Measurements from ENCODE around the gene ENAH. TPM values are rescaled to one million over a fixed set of nuclear protein-coding genes. Genes with fewer than 3 reads are reported as not detected.
"Not testable (repeated sequence)": the region's sequence is repeated elsewhere in the genome, so short reads cannot be mapped to it uniquely, and the experiment has no call there.

Gene ENAH
- polyA plus RNA-seq, 1 donor from 2014 or later, result 0.04 TPM

DNA sequence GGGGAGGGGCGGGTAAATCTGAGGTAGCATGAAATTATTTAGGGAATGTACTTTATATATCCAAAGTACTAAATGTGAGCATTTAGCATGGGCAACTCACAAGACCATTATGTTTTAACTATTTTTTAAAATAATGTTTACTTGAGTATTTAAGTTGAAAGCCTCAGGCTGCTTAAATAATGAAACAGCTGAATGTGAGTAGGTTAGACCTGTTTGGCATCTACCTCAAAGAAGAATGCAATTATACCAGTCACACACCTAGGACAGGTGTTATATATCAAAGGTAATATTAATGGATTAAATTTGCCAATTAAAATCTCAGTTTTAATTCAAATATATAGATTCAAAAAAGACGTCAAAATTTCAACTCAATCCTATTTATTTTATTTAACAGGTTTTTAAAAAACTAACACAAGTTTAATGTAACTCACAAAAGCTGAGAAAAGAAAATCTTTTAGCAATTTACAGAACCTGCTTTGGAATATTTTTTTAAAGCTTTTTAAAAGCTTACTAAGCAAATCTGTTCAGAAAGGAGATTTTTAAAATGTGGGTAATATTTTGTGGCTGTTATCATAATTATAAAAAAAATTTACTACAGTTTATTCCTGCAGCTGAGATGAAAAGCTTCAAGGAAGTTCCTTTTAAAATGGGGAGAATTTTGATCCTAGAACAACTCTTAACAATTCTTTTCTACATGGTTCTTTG lies 120.5 kb downstream of the ENAH start:
- Mint-ChIP-seq H3K27me3 (peaks cover 5% of the 10 kb centered on the region), H3K4me3 (no peak overlapping the region), H3K27ac (no peak overlapping the region), H3K4me1 (no peaks in the 10 kb centered on the region), H3K36me3 (no peaks in the 10 kb centered on the region), H3K9me3 (no peaks in the 10 kb centered on the region)

DNA sequence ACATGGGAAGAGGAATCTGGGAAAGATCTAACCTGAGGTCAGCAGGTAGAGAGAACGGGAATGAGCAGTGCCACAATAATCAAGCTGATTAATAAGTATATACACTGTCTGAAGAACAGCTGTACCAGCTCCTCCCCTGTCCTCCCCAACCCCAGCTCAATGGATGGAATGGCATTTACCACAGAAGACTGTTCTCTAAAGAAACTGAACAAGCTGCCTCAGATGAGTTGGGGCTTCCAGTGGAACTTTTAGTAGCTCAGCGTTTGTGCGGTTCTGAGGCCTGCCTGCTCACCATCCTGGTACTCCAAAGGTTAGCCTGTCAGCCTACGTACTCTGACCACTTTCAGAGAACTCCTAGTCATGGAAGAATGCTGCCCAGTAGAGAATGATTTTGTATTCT lies 123.2 kb downstream of the ENAH start:
- Mint-ChIP-seq H3K27ac (no peak overlapping the region), H3K4me1 (no peaks in the 10 kb centered on the region), H3K27me3 (peaks cover 1% of the 10 kb centered on the region), H3K36me3 (no peaks in the 10 kb centered on the region), H3K4me3 (no peak overlapping the region), H3K9me3 (no peaks in the 10 kb centered on the region)

DNA sequence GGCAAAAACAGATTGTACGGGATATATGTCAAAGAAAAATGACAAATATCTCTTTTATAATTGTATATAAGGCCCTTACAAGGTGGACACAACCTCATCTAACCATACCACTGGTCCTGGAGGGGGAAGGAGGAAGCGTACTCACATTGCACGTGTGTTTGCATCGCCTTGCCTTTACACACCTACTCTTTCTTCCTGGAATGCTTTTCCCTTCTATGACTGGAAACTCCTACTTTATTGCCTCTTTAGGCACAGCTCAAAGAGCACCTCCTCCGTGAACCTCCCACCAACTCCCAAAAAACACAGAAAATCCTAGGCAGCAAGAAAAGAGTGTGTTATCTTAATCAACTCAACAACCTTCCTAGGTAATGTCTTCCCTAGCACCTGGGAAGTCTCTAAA lies 125.3 kb downstream of the ENAH start:
- Mint-ChIP-seq H3K27me3 (peaks cover 4% of the 10 kb centered on the region), H3K9me3 (no peaks in the 10 kb centered on the region), H3K36me3 (no peaks in the 10 kb centered on the region), H3K27ac (no peak overlapping the region), H3K4me3 (no peak overlapping the region), H3K4me1 (no peaks in the 10 kb centered on the region)

DNA sequence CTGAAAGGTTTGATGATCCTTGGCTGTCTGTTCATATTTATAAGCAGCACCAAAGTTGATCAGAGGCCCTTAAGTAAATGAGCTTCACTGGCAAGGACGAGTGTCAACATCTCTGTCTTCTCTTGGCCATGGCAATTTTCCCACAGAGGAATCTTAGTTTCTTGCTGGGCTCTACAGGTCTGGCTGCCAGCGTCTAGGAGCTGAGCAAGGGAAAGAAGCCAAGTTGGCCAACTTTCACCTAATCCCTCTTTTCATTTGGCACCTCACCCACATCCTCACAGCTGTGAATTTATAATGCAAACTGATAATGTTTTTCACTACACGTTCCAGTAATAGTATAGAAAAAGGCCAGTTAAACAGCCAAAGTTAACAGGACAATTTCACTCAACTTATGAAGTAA lies 126.0 kb downstream of the ENAH start:
- H3K9me3 Mint-ChIP-seq, result no peaks in the 10 kb centered on the region
- peaks cover 4% of the 10 kb centered on the region for H3K27me3 Mint-ChIP-seq
- H3K27ac Mint-ChIP-seq, result no peak overlapping the region
- H3K36me3 Mint-ChIP-seq, result no peaks in the 10 kb centered on the region
- no peak overlapping the region for H3K4me3 Mint-ChIP-seq
- no peaks in the 10 kb centered on the region for H3K4me1 Mint-ChIP-seq

DNA sequence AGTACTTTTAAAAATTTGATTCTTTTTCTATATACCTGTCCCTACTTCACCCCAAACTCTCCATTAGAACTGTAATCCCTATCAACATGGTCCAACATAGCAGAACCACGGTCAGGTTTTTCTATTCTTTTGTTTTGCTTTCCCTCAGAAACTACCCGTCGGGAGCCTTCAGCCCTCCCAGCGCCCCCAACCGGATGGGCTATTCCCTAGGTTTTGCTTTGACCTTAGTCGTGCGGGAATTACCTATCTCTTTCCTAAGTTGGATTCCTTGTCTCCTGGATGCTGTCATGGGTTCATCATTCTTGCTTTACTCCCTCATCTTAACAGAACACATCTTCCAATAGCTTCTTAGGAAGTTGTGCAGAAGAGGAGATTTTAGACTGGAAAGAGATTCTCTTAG lies 127.5 kb downstream of the ENAH start:
- H3K4me3 Mint-ChIP-seq, result no peak overlapping the region
- no peak overlapping the region for H3K27ac Mint-ChIP-seq

DNA sequence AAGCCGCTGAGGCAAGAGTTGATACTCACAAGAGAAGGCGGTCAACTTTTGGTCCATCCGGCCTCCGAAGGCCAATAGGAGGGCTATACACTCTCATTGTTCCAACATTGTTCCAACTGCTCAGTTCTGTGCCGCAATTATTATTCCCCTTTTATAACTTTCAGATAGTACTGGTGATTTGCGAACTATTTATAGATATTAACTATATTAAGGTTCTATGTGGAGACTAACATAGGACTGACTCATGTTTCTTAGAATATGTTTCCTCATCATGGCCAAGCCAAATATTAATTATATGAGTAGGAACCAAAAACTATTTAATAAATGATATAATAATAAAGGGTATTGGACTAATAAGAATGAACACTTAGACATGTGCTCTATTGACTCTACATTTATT lies 128.4 kb downstream of the ENAH start:
- no peak overlapping the region for H3K4me3 Mint-ChIP-seq
- H3K9me3 Mint-ChIP-seq, result no peaks in the 10 kb centered on the region
- no peak overlapping the region for H3K27ac Mint-ChIP-seq
- no peaks in the 10 kb centered on the region for H3K36me3 Mint-ChIP-seq
- H3K27me3 Mint-ChIP-seq, result peaks cover 3% of the 10 kb centered on the region
- H3K4me1 Mint-ChIP-seq, result no peaks in the 10 kb centered on the region

More for the DNA sequence above, 127.5 kb downstream of the ENAH start:
- H3K27me3 Mint-ChIP-seq, result peaks cover 3% of the 10 kb centered on the region
- H3K4me1 Mint-ChIP-seq, result no peaks in the 10 kb centered on the region
- H3K36me3 Mint-ChIP-seq, result no peaks in the 10 kb centered on the region
- no peaks in the 10 kb centered on the region for H3K9me3 Mint-ChIP-seq

DNA sequence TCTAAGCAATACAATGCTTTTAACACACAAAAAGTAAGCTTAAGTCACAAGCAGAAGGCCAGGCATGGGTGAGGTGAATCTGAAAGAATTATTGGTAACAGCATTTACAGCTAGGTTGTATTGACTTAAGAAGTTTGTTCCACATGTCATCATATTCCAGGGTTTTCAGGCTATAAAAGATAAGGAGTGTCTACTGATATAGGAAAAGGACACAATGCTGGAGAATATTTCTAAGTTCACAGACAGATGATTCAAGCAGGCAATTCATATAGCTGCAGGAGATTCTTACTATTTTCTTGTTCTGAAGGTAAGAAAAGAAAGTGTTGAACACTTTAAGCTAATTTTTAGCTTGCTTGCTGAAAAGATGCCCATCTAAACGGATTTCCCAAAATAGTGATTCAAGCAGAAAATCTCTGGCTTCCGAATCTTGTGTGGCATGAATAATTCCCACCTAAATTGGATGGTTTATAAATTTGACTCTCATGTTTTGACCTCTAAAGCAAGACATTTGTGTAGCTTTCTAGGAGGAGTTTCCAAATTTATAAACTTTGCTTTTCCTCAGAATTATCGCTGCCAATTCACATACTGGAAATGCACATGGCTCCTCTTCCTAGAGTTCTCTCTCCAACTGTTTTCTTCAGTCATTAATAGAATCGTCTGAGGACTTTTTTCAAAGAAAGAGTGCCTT lies 129.5 kb downstream of the ENAH start:
- Mint-ChIP-seq H3K4me1 (no peaks in the 10 kb centered on the region), H3K27ac (no peak overlapping the region), H3K9me3 (no peaks in the 10 kb centered on the region), H3K27me3 (peaks cover 3% of the 10 kb centered on the region), H3K36me3 (peaks cover 2% of the 10 kb centered on the region), H3K4me3 (no peak overlapping the region)

DNA sequence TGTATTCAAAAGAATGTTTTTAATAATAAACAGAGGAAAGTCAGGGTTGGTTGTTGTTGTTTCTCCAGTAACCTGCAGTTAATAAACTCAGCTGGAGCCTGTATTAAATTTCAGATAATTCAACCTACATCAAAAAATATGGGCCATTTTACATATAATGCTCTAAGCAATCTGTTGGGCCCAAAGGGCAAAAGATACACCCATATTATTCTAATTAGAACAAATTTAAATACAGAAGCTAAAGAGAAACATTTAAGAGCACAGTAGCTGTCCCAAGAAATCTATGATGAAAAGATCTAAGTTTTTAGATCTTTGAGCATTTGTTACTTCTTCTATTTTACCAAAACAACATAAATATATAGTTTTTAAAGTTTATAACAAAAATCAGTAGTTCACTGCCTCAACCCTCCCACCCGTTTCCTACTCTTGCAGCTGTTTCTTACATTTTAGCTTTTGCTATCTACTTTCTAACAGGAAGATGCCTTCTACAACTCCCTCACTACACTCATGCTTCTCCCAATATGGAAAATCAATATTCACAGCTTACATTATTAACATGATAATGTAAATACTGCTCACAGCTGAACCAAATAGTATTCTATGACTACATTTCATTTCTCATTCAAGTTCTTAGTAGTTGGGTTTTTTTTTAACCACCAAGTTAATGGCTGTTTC lies 130.2 kb downstream of the ENAH start:
- no peak overlapping the region for H3K27ac Mint-ChIP-seq
- H3K27me3 Mint-ChIP-seq, result peaks cover 3% of the 10 kb centered on the region
- peaks cover 2% of the 10 kb centered on the region for H3K36me3 Mint-ChIP-seq
- H3K4me1 Mint-ChIP-seq, result no peaks in the 10 kb centered on the region
- H3K4me3 Mint-ChIP-seq, result no peak overlapping the region
- H3K9me3 Mint-ChIP-seq, result no peaks in the 10 kb centered on the region

DNA sequence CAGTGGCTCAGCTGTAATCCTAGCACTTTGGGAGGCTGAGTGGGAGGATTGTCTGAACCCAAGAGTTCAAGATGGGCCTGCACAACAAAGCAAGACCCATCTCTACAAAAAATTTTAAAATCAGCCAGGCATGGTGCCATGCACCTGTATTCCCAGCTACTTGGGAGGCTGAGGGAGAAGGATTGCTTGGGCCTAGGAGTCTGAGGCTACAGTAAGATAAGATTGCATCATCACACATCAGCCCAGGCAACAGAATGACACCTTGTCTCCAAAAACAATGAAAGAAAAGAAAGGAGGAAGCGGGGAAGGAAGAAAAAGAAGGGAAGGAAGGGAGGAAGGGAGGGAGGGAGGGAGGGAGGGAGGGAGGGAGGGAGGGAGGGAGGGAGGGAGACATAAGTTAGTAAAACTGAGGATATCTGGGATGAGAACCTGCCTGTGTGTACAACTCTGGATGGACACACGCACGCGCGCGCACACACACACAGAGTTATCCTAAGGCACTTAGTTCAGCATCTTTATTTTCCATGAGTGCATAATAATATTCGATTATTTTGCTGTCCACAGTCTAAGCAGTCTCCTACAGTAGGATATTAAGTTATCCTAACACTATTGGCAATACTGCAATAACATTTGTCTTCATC lies 132.2 kb downstream of the ENAH start:
- no peak overlapping the region for H3K27ac Mint-ChIP-seq
- peaks cover 3% of the 10 kb centered on the region for H3K27me3 Mint-ChIP-seq
- no peak overlapping the region for H3K4me3 Mint-ChIP-seq
- no peaks in the 10 kb centered on the region for H3K4me1 Mint-ChIP-seq
- H3K36me3 Mint-ChIP-seq, result peaks cover 2% of the 10 kb centered on the region
- H3K9me3 Mint-ChIP-seq, result no peaks in the 10 kb centered on the region

DNA sequence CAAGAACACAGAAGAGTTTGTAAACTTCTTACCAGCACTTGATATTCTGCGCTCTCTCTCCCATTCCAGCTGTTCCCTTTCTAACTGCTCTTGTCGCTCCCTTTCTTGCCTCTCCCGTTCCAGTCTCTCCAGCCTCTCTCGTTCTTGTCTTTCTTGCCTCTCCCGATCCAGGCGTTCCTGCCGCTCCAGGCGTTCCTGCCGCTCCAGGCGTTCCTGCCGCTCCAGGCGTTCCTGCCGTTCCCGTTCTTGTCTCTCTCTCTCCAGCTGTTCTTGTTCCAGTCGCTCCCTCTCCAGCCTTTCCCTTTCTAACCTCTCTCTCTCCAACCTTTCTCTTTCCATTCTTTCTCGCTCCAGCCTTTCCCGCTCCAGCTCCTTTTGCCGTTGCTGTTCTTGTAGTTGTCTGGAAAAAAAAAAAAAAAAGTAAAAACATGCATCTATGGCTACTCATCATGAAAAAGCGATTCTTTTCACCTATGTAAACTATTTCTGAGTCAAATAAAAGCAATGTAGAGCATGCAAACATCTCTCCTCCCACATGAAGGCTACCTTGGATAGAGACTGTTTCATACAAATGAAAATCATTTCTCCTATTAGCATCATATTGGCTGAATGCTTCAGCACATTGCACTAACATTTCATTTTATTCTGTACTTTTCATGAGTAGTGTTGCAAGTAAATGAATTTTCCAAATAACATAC lies 133.6 kb downstream of the ENAH start:
- Mint-ChIP-seq H3K27ac (no peak overlapping the region), H3K4me1 (no peaks in the 10 kb centered on the region), H3K9me3 (no peaks in the 10 kb centered on the region), H3K4me3 (no peak overlapping the region), H3K27me3 (peaks cover 3% of the 10 kb centered on the region), H3K36me3 (peaks cover 2% of the 10 kb centered on the region)

DNA sequence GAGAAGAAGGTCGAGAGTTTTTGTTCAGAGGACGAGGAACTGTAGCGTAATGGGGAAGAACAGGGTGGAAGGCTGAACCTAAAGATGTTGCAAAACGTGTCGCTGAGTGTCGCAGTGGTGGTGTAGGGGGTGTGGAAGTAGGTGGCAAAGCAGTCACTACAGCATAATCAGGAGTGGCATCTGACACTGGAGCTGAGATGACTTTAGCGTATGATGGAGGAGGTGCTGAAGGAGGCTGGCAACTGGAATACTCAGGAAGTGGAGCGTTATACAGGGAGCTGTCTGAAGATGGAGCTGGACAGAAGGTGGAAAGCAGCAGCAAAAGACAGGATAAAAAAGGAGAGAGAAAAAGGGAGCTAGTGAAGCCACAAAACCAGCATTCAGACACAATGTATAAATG lies 135.2 kb downstream of the ENAH start:
- Mint-ChIP-seq H3K36me3 (peaks cover 2% of the 10 kb centered on the region), H3K27ac (no peak overlapping the region), H3K27me3 (no peaks in the 10 kb centered on the region), H3K4me3 (no peak overlapping the region), H3K9me3 (no peaks in the 10 kb centered on the region), H3K4me1 (no peaks in the 10 kb centered on the region)

DNA sequence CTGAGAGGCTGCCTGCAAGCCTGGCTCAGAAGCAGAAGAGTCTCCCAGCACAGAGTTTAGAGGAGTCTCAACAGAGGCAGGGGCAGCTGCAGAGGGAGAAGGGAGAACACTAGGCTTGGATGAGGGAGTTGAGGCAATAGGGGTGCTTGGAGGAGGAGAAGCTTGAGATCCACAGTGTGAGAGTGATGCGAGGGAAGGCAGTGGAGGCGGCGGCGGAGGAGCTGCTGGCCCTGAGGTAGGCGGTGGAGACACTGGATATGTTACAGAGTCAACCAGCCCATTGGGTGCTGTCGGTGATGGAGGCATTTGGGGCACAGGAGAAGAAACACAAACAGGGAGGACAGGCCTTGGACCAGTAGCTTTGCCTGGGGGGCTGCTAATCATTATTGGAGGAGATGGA lies 135.7 kb downstream of the ENAH start:
- Mint-ChIP-seq H3K27ac (no peak overlapping the region), H3K9me3 (no peaks in the 10 kb centered on the region), H3K36me3 (peaks cover 2% of the 10 kb centered on the region), H3K4me1 (no peaks in the 10 kb centered on the region), H3K27me3 (no peaks in the 10 kb centered on the region), H3K4me3 (no peak overlapping the region)

DNA sequence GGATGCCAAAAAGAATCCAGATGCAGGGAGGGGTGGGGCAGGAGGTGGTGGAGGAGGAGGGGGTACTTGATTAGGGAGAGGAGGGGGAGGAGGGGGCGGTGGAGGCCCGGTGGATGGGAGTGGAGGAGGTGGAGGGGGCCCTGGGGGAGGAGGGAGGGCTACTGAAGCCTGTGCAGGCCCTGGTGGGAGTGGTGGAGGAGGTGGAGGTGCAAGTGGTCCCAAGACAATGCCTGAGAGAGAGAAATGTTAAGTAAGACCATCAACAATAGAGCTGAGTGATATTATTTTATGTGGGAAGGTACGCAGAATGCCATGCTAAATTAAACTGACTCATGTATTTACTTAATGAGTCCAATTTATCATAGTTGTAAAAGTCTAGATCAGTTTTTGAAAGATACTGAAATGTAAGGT lies 138.2 kb downstream of the ENAH start:
- Mint-ChIP-seq H3K27me3 (no peaks in the 10 kb centered on the region), H3K4me1 (no peaks in the 10 kb centered on the region), H3K27ac (no peak overlapping the region), H3K9me3 (no peaks in the 10 kb centered on the region), H3K4me3 (no peak overlapping the region), H3K36me3 (peaks cover 2% of the 10 kb centered on the region)

DNA sequence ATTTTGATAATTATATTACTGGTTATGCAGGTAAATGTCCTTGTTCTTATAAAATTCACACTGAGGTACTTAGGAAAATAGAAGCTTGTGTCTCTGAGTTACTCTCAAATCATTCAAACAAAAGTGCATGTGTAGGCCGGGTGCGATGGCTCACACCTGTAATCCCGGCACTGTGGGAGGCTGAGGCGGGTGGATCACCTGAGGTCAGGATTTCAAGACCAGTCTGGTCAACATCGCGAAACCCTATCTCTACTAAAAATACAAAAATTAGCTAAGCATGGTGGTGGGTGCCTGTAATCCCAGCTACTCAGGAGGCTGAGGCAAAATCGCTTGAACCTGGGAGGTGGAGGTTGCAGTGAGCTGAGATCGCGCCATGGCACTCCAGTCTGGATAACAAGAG lies 139.3 kb downstream of the ENAH start:
- not testable (repeated sequence) for H3K36me3 Mint-ChIP-seq, H3K4me1 Mint-ChIP-seq, H3K4me3 Mint-ChIP-seq, H3K27me3 Mint-ChIP-seq, H3K9me3 Mint-ChIP-seq, H3K27ac Mint-ChIP-seq

DNA sequence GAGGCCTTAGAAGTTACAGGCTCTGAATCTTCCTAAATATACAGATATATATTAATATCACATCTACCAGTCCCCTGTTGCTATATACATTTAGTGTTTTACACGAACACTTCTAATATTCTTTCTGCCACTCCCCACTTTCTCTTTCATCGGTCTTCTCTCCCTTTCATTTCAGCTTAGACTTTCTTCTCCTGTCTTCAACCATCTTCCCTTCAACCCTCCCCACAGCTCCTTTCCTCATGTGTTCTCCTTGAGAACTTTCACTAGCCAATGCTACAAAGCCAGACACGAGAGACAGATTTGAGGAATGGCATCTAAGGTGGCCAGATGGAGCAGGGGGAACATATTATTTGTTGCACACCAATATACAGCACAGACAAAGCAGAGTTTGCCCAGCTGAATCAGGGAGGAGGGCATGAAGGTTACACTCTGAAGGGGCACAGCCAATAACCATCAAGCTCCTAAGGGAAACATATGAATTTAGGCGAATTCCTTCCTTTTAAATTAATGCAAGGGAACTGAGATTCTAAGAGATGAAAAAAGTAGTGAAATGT lies 141.0 kb downstream of the ENAH start:
- H3K4me1 Mint-ChIP-seq, result no peaks in the 10 kb centered on the region
- no peak overlapping the region for H3K4me3 Mint-ChIP-seq
- H3K27ac Mint-ChIP-seq, result no peak overlapping the region
- H3K9me3 Mint-ChIP-seq, result no peaks in the 10 kb centered on the region
- no peaks in the 10 kb centered on the region for H3K27me3 Mint-ChIP-seq
- no peaks in the 10 kb centered on the region for H3K36me3 Mint-ChIP-seq
